ENCODE measurements around the gene SRI.

GRCh38 chr7:88268051-88268450, 48.2 kb upstream of the SRI start:
- TF ChIP-seq, protein P1, sequence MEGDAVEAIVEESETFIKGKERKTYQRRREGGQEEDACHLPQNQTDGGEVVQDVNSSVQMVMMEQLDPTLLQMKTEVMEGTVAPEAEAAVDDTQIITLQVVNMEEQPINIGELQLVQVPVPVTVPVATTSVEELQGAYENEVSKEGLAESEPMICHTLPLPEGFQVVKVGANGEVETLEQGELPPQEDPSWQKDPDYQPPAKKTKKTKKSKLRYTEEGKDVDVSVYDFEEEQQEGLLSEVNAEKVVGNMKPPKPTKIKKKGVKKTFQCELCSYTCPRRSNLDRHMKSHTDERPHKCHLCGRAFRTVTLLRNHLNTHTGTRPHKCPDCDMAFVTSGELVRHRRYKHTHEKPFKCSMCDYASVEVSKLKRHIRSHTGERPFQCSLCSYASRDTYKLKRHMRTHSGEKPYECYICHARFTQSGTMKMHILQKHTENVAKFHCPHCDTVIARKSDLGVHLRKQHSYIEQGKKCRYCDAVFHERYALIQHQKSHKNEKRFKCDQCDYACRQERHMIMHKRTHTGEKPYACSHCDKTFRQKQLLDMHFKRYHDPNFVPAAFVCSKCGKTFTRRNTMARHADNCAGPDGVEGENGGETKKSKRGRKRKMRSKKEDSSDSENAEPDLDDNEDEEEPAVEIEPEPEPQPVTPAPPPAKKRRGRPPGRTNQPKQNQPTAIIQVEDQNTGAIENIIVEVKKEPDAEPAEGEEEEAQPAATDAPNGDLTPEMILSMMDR (IDR thresholded peaks at IDR 0.05): no peak
- TF ChIP-seq POLR2AphosphoS5 (IDR thresholded peaks at IDR 0.05) (no peak), POLR2A (IDR thresholded peaks at IDR 0.05; ENCODE audit: low read depth) (no peak)

Measured in esophagus muscularis mucosa (tissue), 3 donors.